ENCODE results near the gene TRPC4AP. TPM values are rescaled to one million over a fixed set of nuclear protein-coding genes. Genes with fewer than 3 reads are reported as not detected.
A peak's percentile ranks its signal among the peaks of the same experiment; 100 is the strongest.

Gene TRPC4AP
- total RNA-seq, 1 experiment from 2014 or later: 94.4 TPM

DNA sequence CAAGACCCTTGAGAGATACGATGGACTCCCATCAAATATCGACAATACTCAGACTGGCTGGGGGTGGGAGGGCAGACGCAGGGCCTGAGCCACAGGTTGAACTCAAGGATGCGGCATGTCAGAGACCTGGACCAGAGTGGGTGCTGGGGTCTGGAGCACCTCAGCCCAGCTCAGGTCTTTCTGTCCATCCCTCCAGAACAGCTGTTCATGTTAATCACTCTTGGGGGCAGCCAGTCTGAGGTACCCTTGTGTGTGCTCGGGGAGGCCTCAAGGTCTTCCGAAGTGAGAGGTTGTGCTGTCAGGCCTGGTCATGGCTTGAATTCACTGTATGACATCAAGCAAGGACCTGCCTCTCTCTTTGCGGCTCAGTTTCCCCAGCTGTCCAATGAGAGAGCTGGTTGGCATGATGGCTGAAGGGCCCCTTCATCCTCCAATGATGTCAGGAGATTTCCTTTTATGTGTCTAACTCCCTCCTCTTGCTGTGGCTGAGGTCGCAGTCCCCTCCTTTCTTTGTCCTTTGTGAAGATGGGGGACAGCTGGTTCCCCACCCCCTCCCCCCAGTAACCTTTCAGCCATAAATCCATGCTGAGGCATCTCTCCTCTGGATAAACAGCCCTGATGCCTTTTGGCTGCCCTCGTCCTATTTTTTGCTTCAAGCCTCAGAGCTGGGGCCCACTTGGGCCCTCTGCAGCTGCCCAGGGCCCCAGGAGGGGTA is 121.6 kb downstream of the TRPC4AP start:
- DNase-seq (ENCODE audit: low read depth): no peak

DNA sequence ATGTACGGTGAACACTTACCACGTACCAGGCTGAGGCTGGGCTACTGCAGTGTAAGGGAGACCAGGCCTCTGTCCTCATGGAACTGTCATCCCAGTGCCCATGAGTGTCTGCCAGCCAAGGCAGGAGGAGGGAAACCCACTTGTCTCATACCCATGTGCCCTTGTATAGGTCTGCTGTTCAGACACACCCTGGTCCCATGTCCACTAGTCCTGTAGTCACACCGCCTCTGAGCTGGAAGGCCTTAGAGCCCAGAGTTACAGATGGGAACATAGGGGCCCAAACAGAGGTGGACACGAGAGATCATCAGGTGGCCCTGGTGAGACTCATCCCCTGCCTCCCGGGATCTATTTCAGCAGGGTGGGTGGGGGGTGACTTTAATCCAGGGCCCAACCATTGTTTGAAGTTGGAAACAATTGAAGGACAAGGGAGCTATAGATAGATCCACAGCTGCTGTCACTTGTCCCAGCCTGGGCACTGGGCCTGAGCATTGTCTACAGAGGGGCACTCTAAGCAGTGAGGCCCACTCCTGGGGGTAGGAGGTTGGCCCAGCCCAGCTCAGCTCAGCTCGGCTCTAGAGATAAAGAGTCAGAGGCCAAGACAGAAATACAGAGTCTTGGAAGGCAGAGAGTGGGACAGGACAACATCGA is 122.3 kb downstream of the TRPC4AP start:
- DNase-seq (ENCODE audit: low read depth): no peak

DNA sequence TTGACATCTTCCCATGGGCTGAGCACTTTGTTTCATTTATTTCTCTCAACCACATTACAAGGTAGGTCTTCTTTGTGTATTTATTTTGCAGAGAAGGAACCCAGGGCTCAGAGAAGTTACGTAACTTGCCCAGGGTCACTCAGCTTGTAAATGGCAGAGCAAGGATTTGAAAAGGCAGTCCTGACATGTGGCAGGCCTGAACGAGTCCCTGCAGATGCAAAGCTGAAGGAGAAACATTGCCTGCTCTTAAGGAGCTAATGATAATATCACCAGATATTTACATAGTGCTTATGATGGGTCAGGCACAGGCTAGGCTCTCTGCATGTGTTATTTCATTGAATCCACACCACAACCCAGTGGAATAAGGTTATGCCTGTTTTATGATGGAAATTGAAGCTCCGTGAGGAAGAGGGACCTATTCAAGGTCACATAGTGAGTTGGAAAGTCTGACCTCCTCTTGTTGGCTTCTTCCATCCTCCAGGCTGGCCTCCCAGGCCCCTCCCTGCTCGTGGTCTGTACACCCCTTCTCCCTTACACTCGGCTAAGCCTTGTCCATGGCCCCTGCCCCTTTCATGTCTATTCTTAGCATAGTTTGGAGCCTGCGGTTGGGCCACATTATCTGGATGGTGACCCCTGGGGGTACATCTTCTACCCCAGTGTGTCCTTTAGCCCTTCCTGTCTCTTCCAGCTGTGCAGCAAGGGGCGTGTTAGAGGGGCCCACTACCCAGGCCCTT is 124.4 kb downstream of the TRPC4AP start:
- DNase-seq (ENCODE audit: low read depth): no peak

GRCh38 chr20:34967421-34967820 is 125.2 kb downstream of the TRPC4AP start:
- no peak for DNase-seq (ENCODE audit: low read depth)

GRCh38 chr20:34965051-34965450 is 127.6 kb downstream of the TRPC4AP start:
- DNase-seq (ENCODE audit: low read depth): no peak

- no peak for DNase-seq (ENCODE audit: low read depth)
Measured at GRCh38 chr20:34964486-34964885, 128.1 kb downstream of the TRPC4AP start.

DNA sequence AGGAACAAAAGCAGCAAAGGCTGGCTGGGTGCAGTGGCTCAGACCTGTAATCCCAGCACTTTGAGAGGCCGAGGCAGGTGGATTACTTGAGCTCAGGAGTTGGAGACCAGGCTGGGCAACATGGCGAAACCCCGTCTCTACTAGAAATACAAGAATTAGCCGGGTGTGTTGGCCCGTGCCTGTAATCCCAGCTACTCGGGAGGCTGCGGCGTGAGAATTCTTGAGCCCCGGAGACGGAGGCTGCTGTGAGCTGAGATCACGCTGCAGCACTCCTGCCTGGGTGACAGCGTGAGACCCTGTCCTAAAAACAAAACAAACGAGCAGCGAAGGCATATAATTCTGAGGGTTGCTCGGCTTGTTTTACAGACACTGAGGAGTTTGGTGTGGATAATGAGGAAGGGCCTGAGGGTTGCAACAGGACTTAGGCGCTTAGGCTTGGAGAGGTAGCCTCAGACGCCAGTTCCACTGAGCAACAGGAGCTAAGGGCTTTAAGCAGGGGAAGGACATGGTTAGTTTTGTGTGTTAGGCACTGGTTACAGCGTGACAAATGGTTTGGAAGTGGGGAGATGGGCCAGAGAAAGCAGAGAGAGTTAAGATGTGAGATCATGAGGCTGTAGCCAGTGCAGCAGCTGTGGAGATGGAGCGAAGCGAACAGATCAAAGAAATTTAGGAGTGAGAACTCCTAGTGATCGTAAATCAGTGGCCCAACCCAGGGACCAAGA is 135.7 kb downstream of the TRPC4AP start:
- DNase-seq (ENCODE audit: low read depth): no peak

DNA sequence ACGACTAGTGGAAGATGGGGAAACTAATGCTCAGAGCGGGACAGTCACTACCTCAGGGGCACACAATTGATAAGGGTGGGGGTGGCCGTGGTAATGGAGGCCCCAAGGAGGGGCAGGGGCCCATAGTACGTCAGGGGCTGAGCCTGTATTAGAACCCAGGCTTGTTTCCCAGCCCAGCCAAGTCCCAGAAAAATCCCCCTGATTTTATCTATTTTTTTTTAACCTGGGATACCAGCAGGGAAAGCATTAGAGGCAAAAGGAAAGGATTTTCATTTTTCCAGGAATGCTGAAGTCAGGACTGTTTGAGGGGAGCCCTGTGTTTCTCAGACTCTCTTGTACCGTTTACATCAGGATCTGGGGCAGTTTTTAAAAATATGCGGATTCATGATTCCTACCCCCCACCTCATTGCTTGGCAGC is 136.6 kb downstream of the TRPC4AP start:
- DNase-seq (ENCODE audit: low read depth): no peak

DNA sequence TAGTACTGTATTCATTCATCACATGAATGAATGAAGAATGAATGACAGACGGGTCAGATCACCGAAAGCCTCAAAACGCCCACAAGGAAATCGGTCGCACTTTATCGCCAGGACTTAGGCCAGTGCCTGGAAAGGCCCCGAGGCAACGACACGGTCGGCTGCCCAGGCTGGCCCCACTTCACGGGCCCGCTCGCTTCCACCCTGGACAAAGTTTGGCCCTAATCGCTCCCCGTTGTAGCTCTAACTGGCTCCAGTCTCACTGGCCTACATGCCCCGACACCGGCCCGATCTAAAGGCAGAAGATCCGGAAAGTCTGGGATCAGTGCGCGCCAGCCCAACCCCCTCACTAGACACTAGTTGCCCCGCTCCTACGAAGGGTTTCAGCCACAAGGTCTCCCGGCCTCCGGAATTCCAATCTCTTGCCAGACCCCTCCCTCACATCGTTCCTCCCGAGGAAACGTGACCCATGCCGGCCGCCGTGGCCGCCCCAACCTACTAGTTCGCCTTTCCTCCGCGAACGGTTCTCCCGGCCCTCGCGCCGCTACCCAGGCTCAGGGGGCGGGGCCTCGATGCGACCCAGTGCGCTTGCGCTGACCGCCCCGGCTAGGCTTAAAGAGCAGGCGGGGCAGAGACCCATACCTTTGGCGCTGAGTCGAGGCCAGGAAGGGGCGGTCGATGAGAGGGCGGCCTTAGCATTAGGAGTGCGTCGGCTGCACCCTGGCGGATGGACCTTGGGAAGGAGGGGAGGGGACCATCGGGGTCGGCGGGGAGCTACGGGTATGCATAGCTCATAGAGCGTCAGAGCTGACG is 137.2 kb downstream of the TRPC4AP start, which contains the start of the genes GSS and MYH7B:
Gene GSS (minus strand): TSS at position 576 of the 810 bp plus-strand sequence. CDS start 3,954 bp downstream, outside the sequence.
Gene MYH7B (plus strand): TSS at position 638 of the 810 bp plus-strand sequence. CDS start 22,138 bp downstream, outside the sequence.
- peak; percentile 98 for DNase-seq (ENCODE audit: low read depth)

- DNase-seq (ENCODE audit: low read depth): no peak
Measured at GRCh38 chr20:34954904-34955230, 137.7 kb downstream of the TRPC4AP start.

DNA sequence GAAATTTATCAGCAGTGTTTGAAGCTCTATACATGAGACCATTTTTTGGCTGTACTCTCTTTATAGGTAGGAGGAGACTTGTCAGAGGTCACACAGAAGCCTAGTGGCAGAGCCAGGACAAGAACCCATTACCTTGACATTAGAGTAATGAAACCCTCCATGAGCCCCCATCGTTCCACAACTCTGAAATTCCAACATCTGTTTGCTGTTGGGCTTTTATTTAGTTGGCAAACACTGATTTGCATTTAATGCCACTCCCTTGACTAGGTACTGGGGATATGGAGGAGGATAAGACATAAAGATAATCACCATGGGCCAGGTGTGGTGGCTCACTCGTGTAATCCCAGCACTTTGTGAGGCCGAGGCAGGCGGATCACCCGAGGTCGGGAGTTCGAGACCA is 138.6 kb downstream of the TRPC4AP start:
- DNase-seq (ENCODE audit: low read depth): no peak

DNA sequence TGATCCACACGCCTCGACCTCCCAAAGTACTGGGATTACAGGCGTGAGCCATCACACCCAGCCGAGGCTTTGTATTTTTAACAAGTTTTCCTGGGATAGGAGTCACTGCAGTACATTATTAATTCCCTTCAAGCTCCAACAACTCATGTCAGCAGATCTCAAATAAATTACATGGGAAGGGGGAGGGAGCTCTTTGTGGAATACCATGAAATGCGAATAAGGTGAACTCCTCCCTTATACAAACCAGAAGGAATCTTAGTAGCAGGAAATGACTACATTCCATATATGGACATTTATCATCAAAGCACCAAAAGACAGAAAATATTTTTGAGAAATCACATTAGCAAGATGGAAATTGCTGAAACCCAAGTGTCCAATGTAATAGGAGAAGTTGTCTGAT is 139.9 kb downstream of the TRPC4AP start:
- peak; percentile 32 for DNase-seq (ENCODE audit: low read depth)

Other genes starting within 250 kb of the TRPC4AP start
- gene GGT7, start 220.0 kb downstream of the TRPC4AP start, total RNA-seq (2014; rRNA removed; shearing (Covaris generic)): 2.1 and 2.6 TPM in 2 replicates
- gene ACSS2, start 216.2 kb downstream of the TRPC4AP start, total RNA-seq (2014; rRNA removed; shearing (Covaris generic)): 26.0 and 34.2 TPM in 2 replicates
- 112 and 121 TPM in 2 replicates for gene GSS, start 137.0 kb downstream of the TRPC4AP start, total RNA-seq (2014; rRNA removed; shearing (Covaris generic))
- gene MYH7B, start 136.9 kb downstream of the TRPC4AP start, total RNA-seq (2014; rRNA removed; shearing (Covaris generic)): 0.05 TPM in 1 of 2 replicates, not detected in the other
- gene EDEM2, start 54.5 kb upstream of the TRPC4AP start, total RNA-seq (2014; rRNA removed; shearing (Covaris generic)): 54.5 and 80.3 TPM in 2 replicates
- 58.9 and 60.0 TPM in 2 replicates for gene PROCR, start 79.3 kb upstream of the TRPC4AP start, total RNA-seq (2014; rRNA removed; shearing (Covaris generic))
- 1.7 and 4.4 TPM in 2 replicates for gene MMP24, start 133.9 kb upstream of the TRPC4AP start, total RNA-seq (2014; rRNA removed; shearing (Covaris generic))
- 10.6 and 19.4 TPM in 2 replicates for gene MMP24OS, start 185.3 kb upstream of the TRPC4AP start, total RNA-seq (2014; rRNA removed; shearing (Covaris generic))
- 303 and 313 TPM in 2 replicates for gene EIF6, start 192.0 kb upstream of the TRPC4AP start, total RNA-seq (2014; rRNA removed; shearing (Covaris generic))
- 0.02 TPM in 1 of 2 replicates, not detected in the other for gene FAM83C, start 199.6 kb upstream of the TRPC4AP start, total RNA-seq (2014; rRNA removed; shearing (Covaris generic))

Measured in M059J (cell line).